Vagina (tissue), 2 donors: ENCODE measurements around the gene POPDC3.

ENCODE experiments used
- POLR2A ChIP-seq, 2 donors: fragments of 450-650 bp; IDR thresholded peaks; one replicate each; pipeline ENCODE4 v1.6.1; 2017; ENCODE audit warnings: antibody characterized with exemption in 2 of 2, mild to moderate bottlenecking in 2 of 2, moderate library complexity in 2 of 2
- POLR2AphosphoS5 ChIP-seq, 2 donors: sonication (generic); formaldehyde crosslinking; IDR thresholded peaks; one replicate each; pipeline ENCODE4 v1.9.0; 2017; ENCODE audit warnings: antibody characterized with exemption in 2 of 2, mild to moderate bottlenecking in 2 of 2, low read depth in 1 of 2; ENCODE audit not compliant: insufficient read depth in 1 of 2
- TF ChIP-seq, protein P1 (sequence below), 3 experiments: fragments of 450-650 bp in 2 of 3; fragments of 200-600 bp in 1 of 3; sonication (generic) in 1 of 3; IDR thresholded peaks; one replicate each; pipeline ENCODE4 v1.5.1; 2017 to 2019; ENCODE audit warnings: antibody characterized with exemption in 3 of 3, mild to moderate bottlenecking in 2 of 3, moderate library complexity in 2 of 3

DNA sequence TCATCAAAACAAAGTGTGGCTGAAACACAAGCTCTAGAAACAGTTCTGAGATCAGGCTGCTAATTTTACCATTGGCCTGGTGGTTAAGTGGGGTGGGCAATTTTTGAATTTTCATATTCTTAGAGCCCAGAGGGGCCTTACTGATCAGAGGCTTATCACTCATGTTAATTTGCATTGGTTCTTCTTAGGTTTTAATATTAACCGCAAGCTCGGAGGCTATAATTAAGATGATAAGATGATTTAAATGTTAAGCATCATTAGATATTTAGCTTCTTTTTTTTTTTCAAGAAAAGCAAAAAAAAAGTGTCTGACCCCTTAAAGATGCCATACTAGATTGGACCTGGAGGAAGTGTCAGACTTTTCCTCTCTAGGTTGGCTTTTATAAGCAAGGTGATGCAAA is 8.4 kb upstream of the POPDC3 start:
- TF ChIP-seq, protein P1, sequence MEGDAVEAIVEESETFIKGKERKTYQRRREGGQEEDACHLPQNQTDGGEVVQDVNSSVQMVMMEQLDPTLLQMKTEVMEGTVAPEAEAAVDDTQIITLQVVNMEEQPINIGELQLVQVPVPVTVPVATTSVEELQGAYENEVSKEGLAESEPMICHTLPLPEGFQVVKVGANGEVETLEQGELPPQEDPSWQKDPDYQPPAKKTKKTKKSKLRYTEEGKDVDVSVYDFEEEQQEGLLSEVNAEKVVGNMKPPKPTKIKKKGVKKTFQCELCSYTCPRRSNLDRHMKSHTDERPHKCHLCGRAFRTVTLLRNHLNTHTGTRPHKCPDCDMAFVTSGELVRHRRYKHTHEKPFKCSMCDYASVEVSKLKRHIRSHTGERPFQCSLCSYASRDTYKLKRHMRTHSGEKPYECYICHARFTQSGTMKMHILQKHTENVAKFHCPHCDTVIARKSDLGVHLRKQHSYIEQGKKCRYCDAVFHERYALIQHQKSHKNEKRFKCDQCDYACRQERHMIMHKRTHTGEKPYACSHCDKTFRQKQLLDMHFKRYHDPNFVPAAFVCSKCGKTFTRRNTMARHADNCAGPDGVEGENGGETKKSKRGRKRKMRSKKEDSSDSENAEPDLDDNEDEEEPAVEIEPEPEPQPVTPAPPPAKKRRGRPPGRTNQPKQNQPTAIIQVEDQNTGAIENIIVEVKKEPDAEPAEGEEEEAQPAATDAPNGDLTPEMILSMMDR (IDR thresholded peaks at IDR 0.05): no peak
- TF ChIP-seq POLR2A (IDR thresholded peaks at IDR 0.05) (no peak), POLR2AphosphoS5 (IDR thresholded peaks at IDR 0.05; ENCODE audit: insufficient read depth in 1 of 2, low read depth in 1 of 2) (no peak)
